GM18520 (cell line): ENCODE measurements around the gene MRPL57.
"Not testable (repeated sequence)": the region's sequence is repeated elsewhere in the genome, so short reads cannot be mapped to it uniquely, and the experiment has no call there.

Source experiments
- ATAC-seq: cut with Tn5 transposase; IDR thresholded peaks from one replicate; pipeline ENCODE4 v1.9.1; 2021; ENCODE audit not compliant: unreplicated experiment

Gene MRPL57

GRCh38 chr13:21194756-21195155 lies 18.3 kb downstream of the MRPL57 start:
- ATAC-seq, result not testable (repeated sequence)

DNA sequence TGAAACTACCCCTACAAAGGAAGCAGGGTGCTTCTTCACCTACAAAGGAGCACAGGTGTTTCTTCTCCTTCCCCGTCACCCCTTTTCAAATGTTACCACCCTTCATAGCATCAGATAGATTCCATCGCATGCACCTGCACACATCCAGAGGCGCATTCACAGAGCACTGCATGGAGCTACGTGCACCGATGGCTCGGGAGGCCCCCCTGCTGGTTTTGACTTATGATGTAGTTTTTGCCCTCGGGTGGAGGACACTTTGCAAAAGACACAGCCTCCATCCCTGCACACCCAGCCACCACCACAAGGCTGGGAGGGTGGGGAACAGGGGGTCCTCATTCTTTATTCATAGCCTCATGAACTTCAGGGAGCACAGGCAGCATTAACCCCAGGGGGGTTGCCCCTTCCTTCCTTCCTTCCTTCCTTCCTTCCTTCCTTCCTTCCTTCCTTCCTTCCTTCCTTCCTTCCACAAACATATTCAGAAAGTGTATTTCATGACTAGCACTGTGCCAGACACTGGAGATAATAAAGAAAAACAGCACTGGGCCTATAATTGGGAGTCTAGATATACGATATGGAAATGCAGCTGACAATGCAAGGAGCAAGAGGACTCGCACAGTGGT lies 21.3 kb downstream of the MRPL57 start:
- ATAC-seq, result not testable (repeated sequence)

- not testable (repeated sequence) for ATAC-seq
Observed at GRCh38 chr13:21198391-21198790, 21.9 kb downstream of the MRPL57 start.

GRCh38 chr13:21201456-21202190 lies 25.2 kb downstream of the MRPL57 start:
- ATAC-seq, result not testable (repeated sequence)

DNA sequence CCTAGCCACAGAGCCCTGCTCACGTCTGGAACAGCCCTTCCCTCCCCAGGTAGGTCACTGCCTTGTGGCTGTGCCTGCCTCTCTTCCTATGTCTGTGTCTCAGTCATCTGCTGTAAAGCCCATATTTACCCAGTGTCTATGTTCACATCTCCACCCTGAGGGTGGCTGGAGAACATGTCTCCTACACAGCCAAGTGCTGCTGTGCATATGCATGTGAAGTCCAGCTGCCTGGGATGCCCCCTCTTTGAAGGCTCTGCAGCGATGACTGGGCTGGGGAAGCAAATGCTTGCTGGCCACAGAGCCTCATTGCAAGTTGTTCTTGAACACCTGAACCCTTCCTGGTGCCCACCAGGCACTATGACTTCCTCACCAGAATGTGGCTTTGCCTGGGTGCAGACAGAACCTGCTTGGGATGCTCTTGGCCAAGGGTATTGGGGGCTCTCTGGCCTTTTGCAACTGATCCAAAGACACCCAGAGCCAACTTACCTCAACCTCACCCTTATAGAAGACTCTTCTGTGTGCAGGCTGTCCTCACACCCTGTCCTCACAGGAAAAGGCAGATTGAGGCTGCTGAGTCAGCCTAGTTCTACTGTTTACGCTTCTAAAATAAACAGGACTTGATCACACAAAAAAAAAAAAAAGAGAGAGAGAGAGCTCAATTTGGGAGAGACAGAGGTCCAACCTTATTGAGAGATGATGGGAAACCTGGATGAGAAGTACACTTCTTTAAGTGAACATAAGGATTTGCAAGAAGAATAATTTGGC lies 26.5 kb downstream of the MRPL57 start:
- no peak for ATAC-seq

GRCh38 chr13:21208652-21209154 lies 32.2 kb downstream of the MRPL57 start:
- no peak for ATAC-seq

DNA sequence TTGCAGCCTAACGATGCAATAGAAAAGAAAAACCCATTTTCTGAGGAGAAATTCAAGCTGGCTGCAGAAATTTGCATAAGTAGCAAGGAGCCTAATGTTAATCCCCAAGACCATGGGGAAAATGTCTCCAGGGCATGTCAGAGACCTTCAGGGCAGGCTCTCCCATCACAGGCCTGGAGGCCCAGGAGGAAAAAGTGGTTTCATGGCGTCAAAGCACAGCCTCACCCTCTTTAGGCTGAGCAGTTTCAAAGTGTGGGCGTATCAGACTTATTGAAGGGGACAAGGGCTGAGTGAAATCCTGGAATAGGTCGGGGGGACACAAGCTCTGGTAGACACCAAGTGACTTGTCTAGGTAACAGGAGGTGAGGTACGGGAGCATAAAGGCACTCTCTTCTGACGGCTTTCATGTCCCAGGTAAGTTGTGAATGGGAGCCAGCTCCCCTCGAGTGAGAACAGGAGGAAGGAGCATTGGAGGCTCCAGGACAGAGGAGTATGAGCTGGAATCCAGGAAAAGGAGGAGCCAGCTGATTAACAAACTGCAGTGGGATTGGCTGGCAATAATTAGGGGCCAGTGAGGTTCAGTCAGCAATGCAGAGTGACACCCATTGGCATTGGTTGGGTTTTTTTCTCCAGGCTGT lies 35.8 kb downstream of the MRPL57 start:
- no peak for ATAC-seq

GRCh38 chr13:21215419-21215818 lies 39.0 kb downstream of the MRPL57 start:
- ATAC-seq, result not testable (repeated sequence)

DNA sequence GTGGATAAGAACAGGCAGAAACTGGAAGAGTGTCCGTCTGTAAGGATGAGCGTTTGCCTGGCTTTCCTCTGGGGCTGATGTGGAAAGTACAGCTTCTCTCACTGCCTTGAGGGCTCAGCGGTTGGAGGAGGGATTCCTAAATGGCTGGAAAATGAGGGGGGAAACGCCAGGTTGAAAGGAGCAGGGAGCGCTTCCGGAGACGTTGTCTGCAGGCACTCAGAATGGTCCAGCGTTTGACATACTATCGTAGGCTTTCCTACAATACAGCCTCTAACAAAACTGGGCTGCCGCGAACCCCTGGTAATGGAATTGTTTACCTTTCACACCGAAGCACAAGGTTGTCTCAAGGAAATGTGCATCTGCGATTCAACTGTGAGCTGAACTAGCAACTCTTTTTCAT lies 39.9 kb downstream of the MRPL57 start:
- ATAC-seq, result no peak

- ATAC-seq, result peak; percentile 90
Observed at GRCh38 chr13:21218351-21219035, 42.0 kb downstream of the MRPL57 start.

DNA sequence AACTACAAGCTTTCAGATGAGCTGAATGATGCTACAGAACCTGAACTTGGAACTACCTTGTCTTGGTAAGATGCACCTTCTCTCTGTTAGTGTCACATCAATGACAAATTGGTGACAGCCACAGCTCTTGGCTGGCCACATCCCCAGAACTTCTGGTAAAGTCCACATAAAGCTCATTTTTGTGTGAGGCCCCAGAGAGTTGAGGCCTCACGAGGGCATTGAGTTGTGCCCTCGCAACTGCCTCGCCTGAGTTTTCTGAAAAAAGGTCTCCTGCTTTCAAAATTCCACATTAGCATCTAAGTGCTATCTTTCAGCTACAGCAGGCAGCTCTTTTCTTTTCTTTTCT lies 42.6 kb downstream of the MRPL57 start:
- no peak for ATAC-seq

DNA sequence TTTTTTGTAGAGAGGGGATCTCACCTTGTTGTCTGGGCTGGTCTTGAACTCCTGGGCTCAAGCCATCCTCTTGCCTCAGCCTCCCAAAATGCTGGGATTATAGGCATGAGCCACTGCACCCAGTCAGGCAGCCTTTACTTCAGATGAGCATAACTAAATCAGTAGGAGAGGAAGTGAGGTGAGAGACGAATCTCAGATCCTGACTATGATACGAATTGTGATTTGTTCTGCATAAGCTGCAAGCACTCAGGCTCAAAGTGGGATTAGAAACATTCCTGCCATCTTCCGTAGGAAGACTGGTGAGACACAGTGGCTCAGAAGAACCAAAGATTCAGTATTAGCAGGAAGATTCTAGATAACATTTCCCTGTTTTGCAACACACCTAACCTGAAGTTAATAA lies 43.3 kb downstream of the MRPL57 start:
- not testable (repeated sequence) for ATAC-seq

DNA sequence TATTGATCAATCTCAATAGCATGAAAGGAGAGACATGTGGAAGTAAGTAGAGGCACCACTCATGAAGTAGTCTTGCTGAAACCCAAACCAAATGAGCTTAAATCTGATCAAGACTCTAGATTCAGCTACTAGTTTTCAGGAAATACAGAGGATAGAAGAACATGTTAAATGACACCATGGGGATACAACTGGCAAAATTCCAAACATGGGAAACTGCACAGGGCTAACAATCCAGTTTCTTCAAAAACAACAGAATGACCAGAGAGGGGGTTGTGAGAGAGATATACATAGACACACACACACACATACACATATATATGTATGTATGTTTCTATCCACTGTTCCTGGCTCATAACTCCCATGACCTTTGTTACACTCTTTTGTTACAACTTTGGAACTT lies 44.8 kb downstream of the MRPL57 start:
- ATAC-seq, result no peak

GRCh38 chr13:21225082-21225481 lies 48.6 kb downstream of the MRPL57 start:
- ATAC-seq, result no peak

- ATAC-seq, result no peak
Observed at GRCh38 chr13:21225841-21226581, 49.6 kb downstream of the MRPL57 start.

DNA sequence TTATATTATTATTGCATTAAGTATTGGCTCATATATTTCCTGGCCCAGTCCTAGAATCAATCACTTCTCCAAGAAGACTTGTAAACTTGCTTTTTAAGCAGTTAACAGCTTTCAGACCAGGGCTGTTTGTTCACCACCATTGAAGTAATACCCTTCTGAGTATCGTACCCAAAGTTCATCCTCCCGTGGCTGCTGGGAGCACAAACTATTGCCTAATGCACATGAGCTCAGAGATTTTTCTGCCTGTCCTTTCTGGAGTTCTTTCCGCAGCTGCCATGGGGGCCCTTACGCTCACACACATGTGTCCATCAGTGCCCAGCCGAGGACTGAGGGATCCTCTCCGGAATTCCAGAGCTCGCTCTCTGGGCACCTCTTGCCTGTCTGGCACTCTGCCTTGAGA lies 51.5 kb downstream of the MRPL57 start:
- no peak for ATAC-seq
